Occipital lobe (tissue), 2 donors: Measurements from ENCODE around the gene MAPK1. TPM values are rescaled to one million over a fixed set of nuclear protein-coding genes. Genes with fewer than 3 reads are reported as not detected.

Experiments
- small RNA-seq: library from RNA; depleted of rRNA; stranded (forward); fragments of <200 nt; gene quantifications from one replicate; pipeline ENCODE3, GENCODE V24; 2014
- total RNA-seq: library from RNA; depleted of rRNA; stranded (reverse); fragments of >200 nt; gene quantifications from one replicate; pipeline ENCODE4 v1.2.3, GENCODE V29; 2014

Gene MAPK1
- total RNA-seq, 1 donor from 2014 or later: 76.0 TPM

Small RNAs within 50 kb of the gene (small RNA-seq; reads per million reads assigned to genes)
- gene RN7SL280P (not detected), gene RNA5SP493 (not detected)

Other genes with a start within 250 kb of the MAPK1 start
- 7.0 TPM for gene YDJC, start 237.6 kb downstream of the MAPK1 start, total RNA-seq
- gene CCDC116, start 234.9 kb downstream of the MAPK1 start, total RNA-seq: 0.16 TPM
- gene SDF2L1, start 225.3 kb downstream of the MAPK1 start, total RNA-seq: 4.7 TPM
- gene PPIL2, start 201.6 kb downstream of the MAPK1 start, total RNA-seq: 24.3 TPM
- gene YPEL1, start 131.9 kb downstream of the MAPK1 start, total RNA-seq: 99.2 TPM
- 22.6 TPM for gene PPM1F, start 85.2 kb upstream of the MAPK1 start, total RNA-seq
- 13.4 TPM for gene TOP3B, start 115.1 kb upstream of the MAPK1 start, total RNA-seq